Measurements from ENCODE around the gene GNAQ.

DNA sequence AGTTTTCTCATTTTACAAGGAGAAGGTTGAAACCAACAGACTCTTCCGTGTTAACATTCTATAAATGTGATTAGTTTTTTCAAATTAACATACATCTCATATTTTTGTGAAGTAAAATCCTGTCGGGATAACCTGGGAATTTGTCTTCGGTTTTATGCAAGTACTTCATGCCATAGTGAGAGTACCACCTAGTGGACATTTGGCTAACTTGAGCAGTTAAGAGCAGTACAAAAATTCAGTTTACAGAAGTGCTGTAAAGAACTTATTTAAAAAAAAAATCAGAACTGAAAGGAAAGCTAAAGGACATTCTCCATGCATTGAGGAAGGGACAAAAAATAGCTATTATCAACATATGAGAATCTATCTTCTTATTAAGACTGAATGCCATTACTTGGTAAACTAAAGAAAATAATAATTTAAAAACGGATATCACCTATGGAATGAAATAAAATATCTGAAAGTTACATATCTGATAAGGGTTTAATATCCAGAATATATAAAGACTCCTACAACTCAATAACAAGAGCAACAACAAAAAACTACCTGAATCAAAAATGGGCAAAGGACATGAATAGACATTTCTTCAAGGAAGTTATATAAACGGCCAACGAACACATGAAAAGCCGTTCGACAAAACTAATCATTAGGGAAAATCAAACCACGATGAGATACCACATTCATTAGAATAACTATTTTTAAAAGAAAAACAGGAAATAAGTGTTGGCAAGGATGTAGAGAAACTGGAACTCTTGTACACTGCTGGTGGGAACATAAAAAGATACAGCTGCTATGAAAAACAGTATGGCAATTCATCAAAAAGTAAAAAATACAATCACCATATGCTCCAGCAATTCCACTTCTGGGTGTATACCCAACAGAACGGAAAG lies 266.5 kb downstream of the GNAQ start:
- TF ChIP-seq POLR2A (IDR thresholded peaks at IDR 0.05; ENCODE audit: low read depth) = no peak
- TF ChIP-seq, protein P1, sequence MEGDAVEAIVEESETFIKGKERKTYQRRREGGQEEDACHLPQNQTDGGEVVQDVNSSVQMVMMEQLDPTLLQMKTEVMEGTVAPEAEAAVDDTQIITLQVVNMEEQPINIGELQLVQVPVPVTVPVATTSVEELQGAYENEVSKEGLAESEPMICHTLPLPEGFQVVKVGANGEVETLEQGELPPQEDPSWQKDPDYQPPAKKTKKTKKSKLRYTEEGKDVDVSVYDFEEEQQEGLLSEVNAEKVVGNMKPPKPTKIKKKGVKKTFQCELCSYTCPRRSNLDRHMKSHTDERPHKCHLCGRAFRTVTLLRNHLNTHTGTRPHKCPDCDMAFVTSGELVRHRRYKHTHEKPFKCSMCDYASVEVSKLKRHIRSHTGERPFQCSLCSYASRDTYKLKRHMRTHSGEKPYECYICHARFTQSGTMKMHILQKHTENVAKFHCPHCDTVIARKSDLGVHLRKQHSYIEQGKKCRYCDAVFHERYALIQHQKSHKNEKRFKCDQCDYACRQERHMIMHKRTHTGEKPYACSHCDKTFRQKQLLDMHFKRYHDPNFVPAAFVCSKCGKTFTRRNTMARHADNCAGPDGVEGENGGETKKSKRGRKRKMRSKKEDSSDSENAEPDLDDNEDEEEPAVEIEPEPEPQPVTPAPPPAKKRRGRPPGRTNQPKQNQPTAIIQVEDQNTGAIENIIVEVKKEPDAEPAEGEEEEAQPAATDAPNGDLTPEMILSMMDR (IDR thresholded peaks at IDR 0.05) = peak in 2 of 3 experiments; percentile 37 to 56
- no peak for TF ChIP-seq POLR2AphosphoS5 (IDR thresholded peaks at IDR 0.05)
- TF ChIP-seq EP300 (IDR thresholded peaks at IDR 0.05) = no peak
